ENCODE measurements around the gene TRAK1. TPM values are rescaled to one million over a fixed set of nuclear protein-coding genes. Genes with fewer than 3 reads are reported as not detected.
A peak's percentile ranks its signal among the peaks of the same experiment; 100 is the strongest.

Gene TRAK1
- total RNA-seq, 2 experiments from 2014 or later: 23.7 to 24.1 TPM

DNA sequence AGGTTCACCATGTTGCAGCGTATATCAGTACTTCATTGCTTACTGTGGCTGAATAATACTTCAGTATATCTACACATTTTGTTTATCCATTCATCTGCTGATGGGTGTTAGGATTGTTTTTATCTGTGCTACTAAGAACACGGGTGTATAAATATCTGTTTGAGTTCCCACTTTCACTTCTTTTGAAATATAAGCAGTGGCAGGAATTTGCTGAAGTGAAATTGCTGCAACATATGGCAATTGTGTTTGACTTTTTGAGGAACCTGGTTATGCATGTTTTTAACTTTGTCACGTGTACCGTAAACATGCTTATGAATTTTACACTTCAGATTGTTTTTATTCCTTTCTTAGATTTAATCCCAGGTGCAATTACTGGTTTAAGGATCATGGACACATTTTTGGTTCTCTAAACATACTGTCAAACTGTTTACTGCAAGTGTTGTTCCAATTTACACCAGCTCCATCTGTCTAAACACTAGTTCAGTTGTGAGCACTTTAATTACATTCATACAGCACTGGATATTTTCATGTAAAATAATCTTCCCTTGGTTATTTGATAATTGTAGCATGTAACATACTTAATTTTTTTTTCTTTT is 23.1 kb downstream of the TRAK1 start:
- CTCF ChIA-PET: no interaction called here
- no peaks in the 10 kb centered on the region for H3K27me3 Mint-ChIP-seq

DNA sequence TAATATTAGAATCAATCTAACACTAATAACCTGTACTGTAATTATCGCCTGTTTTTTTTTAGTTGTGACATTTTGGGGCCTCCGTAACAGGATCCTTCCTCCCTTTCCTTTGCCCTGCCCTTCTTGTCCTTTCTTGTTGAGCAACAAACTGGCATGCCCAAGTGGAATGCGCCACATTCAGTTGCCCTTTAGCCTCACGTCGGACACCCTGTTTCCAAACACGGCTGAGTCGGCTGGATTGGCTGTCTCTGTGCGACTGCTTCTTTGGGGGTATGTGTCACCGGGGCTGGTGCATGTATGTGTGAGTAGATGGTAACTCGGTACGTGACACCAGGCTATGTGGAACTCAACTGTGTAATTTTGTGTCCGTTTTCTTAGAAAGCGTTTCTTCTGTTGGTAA is 24.1 kb downstream of the TRAK1 start:
- H3K27me3 Mint-ChIP-seq: no peaks in the 10 kb centered on the region
- H3K36me3 Mint-ChIP-seq (ENCODE audit: low read depth): no peaks in the 10 kb centered on the region
- CTCF ChIA-PET: no interaction called here
- no peaks in the 10 kb centered on the region for H3K9me3 Mint-ChIP-seq
- peaks cover 23% of the 10 kb centered on the region for H3K4me1 Mint-ChIP-seq
- POLR2A ChIA-PET: no interaction called here
- no peak overlapping the region for H3K27ac Mint-ChIP-seq
- DNase-seq: no peak
- no peak overlapping the region for H3K4me3 Mint-ChIP-seq

More for the DNA sequence above, 23.1 kb downstream of the TRAK1 start:
- POLR2A ChIA-PET: no interaction called here
- Mint-ChIP-seq H3K9me3 (no peaks in the 10 kb centered on the region), H3K4me1 (peaks cover 16% of the 10 kb centered on the region), H3K27ac (no peak overlapping the region), H3K4me3 (no peak overlapping the region), H3K36me3 (ENCODE audit: low read depth) (no peaks in the 10 kb centered on the region)
- no peak for DNase-seq

DNA sequence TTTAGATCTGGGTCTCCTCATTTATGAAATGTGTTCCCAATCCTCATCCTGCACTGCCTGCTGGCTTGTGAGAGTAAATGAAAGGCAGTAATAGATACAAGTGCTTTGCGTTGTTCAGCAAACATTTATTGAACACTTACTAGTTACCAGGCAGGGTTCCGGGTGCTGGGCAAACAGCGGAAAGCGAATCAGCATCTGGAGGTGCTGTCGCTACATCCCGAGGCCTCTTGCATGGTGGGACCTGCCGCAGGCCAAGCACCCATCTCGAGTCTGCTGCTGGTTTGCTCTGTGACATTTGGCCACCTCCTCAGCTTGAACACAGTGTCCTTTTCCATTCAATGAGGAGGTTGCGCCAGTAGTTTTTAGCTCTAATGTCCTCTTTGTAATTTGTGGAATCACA is 24.8 kb downstream of the TRAK1 start:
- peaks cover 26% of the 10 kb centered on the region for H3K4me1 Mint-ChIP-seq
- H3K36me3 Mint-ChIP-seq (ENCODE audit: low read depth): no peaks in the 10 kb centered on the region
- H3K9me3 Mint-ChIP-seq: no peaks in the 10 kb centered on the region
- H3K4me3 Mint-ChIP-seq: no peak overlapping the region
- CTCF ChIA-PET: no interaction called here
- POLR2A ChIA-PET: no interaction called here
- DNase-seq: no peak
- no peaks in the 10 kb centered on the region for H3K27me3 Mint-ChIP-seq
- H3K27ac Mint-ChIP-seq: no peak overlapping the region

DNA sequence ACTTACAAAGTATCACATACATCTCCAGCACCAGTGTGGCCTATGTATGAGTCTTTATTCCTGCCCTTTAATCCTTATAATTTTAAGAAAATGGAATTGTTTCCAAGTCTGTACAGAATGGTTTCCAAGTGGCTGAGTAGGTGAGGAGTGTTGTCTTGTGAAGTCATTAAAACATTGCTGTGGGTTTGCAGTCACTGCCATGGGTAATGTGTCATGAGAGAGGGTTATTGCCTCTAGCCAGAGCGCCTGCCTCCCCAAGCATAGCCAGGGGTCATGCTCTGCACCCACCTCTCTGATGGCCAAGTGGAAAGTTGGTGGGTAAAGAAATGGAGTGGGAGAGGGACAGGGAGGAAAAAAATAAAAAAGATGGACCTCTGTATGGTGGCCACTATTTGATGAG is 25.3 kb downstream of the TRAK1 start:
- Mint-ChIP-seq H3K27ac (no peak overlapping the region), H3K27me3 (no peaks in the 10 kb centered on the region), H3K36me3 (ENCODE audit: low read depth) (no peaks in the 10 kb centered on the region), H3K4me3 (no peak overlapping the region), H3K9me3 (no peaks in the 10 kb centered on the region), H3K4me1 (peaks cover 27% of the 10 kb centered on the region)
- POLR2A ChIA-PET: no interaction called here
- CTCF ChIA-PET: no interaction called here
- DNase-seq: no peak

DNA sequence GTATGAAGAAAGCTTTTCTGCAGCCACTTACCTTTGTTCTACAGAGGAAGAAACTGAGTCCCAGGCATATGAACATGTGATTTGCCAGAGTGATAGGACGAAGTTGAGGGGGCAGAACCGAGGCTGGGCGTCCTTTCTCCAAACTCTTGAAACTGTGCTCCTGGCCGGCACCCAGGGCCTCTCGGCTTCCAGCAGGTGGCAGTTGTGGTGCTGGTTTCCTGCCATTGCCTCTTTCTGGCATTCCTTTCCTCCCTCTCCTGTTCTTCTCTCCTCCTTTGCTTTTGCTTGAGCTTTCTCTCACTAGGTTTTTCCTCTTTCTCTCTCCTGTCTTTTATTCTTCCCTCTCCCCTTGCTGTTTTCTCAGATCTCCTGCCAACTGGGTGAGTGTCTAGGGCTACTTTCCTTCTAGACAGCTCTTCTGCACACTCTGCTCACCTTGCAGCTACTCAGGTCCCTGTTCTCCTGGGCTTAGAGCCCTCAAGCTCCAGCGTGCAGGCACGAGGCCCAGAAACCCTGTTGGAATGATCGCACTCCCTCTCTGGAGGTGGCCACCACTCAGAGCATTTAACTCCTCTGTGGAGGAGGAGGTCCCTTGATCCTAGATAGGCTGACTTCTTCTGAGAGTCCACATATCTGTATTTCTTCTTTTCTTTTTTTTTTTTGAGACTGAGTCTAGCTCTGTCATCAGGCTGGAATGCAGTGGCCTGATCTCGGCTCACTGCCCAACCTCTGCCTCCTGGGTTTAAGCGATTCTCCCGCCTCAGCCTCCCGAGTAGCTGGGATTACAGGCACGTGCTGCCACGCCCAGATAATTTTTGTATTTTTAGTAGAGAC is 26.2 kb downstream of the TRAK1 start:
- Mint-ChIP-seq H3K4me3 (no peak overlapping the region), H3K9me3 (no peaks in the 10 kb centered on the region), H3K4me1 (peaks cover 29% of the 10 kb centered on the region), H3K27ac (no peak overlapping the region), H3K36me3 (ENCODE audit: low read depth) (no peaks in the 10 kb centered on the region), H3K27me3 (no peaks in the 10 kb centered on the region)
- ChIA-PET CTCF (interaction anchor here (1.6 kb wide), 1 partner anchor 74 kb away, joined by 5 read pairs; no protein-coding TSS in a partner anchor), POLR2A (interaction anchor here (0.6 kb wide), 1 partner anchor 838 kb away, joined by 4 read pairs; no protein-coding TSS in a partner anchor)
- DNase-seq: no peak

DNA sequence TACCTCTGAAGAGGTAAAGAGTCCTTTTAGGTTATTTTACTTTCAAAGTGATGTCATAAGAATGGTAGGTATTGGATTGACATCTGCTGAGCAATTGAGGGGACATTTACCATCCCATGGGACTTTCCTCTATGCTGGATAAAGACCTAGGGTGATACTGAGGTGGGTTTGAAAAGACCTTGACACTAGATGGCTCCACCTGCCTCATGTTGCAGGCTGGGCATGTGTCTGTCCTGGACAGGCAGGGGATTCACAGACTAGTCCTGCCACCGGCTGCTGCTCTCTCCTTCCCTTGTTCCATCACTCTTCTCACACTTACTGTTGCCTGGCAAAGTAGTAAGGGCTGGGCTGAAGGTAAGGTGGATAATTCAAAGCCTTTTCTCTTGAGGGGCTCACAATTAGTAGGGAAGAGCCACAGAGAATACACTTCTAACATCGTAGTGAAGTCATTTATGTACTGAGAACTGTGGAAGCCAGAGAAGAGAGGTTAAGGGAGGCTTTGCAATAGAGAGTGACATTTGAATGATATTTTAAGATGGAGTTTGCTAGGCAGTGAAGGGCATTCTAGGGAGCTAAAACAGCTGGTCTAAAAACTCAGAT is 27.7 kb downstream of the TRAK1 start:
- Mint-ChIP-seq H3K4me1 (peaks cover 42% of the 10 kb centered on the region), H3K27me3 (no peaks in the 10 kb centered on the region), H3K36me3 (ENCODE audit: low read depth) (no peaks in the 10 kb centered on the region), H3K27ac (peak overlapping the region; percentile 4), H3K9me3 (no peaks in the 10 kb centered on the region), H3K4me3 (no peak overlapping the region)
- peak; percentile 38 for DNase-seq
- CTCF ChIA-PET: no interaction called here
- POLR2A ChIA-PET: no interaction called here

DNA sequence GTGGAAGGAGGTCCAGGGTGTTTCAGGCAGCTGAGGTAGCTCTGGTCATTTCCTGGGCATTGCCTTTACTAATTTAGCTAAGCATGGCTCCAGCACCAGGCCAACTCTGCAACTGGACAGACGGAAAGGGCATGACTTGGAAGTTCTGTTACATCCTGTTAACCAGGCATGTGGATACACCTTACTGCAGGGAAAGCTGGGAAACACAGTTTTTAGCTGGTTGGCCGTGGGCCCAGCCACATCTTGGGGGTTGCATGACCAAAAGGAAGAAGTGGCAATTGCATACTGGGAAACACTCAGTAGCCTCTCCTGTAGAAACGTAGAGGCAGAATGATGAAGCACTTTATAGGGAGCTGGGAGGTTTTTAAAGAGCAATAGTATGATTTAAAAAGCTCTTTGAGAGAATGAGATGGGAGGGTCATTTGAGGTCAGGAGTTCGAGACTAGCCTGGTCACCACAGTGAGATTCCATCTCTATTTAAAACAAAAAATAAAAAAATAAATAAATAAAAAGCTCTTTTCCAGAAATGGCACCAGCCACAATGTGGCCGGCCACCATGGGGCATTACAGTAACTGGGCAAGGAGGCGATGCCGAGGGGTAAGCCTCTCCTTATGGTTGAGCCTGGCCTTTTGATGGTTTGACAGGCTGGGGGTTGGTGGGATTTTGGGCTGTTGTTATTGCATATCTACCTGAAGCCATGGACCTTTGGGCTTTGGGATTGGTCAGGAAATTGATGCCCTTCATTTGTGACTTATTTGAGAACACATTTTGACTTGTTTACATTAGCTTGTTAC is 28.6 kb downstream of the TRAK1 start:
- DNase-seq: no peak
- POLR2A ChIA-PET: no interaction called here
- peak overlapping the region; percentile 63 for H3K27ac Mint-ChIP-seq
- no peaks in the 10 kb centered on the region for H3K9me3 Mint-ChIP-seq
- peaks cover 40% of the 10 kb centered on the region for H3K4me1 Mint-ChIP-seq
- H3K4me3 Mint-ChIP-seq: no peak overlapping the region
- CTCF ChIA-PET: interaction anchor here (0.7 to 1.4 kb wide), 2 partner anchors 53 to 74 kb away, joined by 3 read pairs; no protein-coding TSS in a partner anchor
- H3K27me3 Mint-ChIP-seq: no peaks in the 10 kb centered on the region
- no peaks in the 10 kb centered on the region for H3K36me3 Mint-ChIP-seq (ENCODE audit: low read depth)

DNA sequence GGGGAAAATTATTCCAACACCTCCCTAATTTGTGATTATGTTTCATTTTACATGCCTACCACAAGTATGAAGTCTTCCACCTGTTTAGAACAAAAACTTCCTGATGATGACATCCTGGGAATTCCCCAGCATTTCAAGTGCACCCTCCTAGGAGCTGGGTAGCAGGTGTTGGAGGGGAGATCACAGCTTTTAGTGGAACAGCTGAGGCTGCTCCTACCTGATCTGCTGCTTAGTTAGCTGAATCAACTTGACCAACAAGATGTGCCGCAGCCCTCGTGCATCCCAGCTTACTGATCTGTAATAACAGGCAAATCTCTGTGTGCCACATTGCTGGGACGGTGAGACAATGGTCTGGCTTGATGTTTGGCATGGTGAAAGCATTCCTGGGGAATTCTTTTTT is 29.7 kb downstream of the TRAK1 start:
- CTCF ChIA-PET: interaction anchor here (0.6 kb wide), 2 partner anchors 9 to 20 kb away, joined by 3 read pairs; no protein-coding TSS in a partner anchor
- Mint-ChIP-seq H3K36me3 (ENCODE audit: low read depth) (peaks cover 7% of the 10 kb centered on the region), H3K9me3 (no peaks in the 10 kb centered on the region), H3K27ac (no peak overlapping the region), H3K4me1 (peaks cover 40% of the 10 kb centered on the region), H3K4me3 (no peak overlapping the region), H3K27me3 (no peaks in the 10 kb centered on the region)
- POLR2A ChIA-PET: no interaction called here
- DNase-seq: no peak

DNA sequence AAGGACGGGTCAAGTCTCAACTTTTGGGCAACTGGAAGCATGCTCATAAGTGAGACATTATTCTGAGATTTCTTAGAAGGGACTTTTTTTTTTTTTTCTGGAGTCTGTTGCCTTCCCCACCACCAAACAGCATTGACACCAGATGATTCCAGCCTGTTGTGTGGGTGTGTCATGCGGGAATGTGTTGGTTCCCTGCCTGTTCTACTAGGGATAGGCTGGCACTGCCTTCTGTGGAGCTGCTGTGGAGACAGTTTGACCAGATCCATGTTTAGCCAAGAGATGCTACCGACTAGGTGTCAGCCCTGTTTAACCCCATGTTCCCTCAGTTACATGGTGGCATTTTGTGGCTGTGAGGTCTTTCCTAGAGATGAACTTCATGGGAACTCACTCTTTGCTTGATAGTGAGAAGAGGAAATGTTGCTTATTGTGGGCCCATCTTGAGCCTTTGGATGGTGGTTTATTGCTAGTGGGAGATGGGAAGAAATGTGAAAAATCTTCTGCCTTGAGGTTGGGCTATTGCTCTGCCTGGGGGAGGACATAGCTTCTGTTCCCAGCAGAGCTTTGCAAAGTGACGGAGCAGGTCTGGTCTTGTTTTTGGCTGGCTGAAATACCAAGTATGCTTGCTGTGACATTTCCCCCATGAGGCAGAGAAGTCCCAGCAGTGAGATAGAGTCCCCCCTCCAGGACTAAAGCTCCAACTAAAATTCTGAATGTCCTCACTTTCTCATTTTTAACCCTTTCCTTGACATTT is 31.3 kb downstream of the TRAK1 start:
- no peak overlapping the region for H3K4me3 Mint-ChIP-seq
- H3K27me3 Mint-ChIP-seq: no peaks in the 10 kb centered on the region
- DNase-seq: no peak
- H3K36me3 Mint-ChIP-seq (ENCODE audit: low read depth): peaks cover 13% of the 10 kb centered on the region
- peaks cover 33% of the 10 kb centered on the region for H3K4me1 Mint-ChIP-seq
- H3K9me3 Mint-ChIP-seq: no peaks in the 10 kb centered on the region
- POLR2A ChIA-PET: no interaction called here
- CTCF ChIA-PET: no interaction called here
- H3K27ac Mint-ChIP-seq: no peak overlapping the region

DNA sequence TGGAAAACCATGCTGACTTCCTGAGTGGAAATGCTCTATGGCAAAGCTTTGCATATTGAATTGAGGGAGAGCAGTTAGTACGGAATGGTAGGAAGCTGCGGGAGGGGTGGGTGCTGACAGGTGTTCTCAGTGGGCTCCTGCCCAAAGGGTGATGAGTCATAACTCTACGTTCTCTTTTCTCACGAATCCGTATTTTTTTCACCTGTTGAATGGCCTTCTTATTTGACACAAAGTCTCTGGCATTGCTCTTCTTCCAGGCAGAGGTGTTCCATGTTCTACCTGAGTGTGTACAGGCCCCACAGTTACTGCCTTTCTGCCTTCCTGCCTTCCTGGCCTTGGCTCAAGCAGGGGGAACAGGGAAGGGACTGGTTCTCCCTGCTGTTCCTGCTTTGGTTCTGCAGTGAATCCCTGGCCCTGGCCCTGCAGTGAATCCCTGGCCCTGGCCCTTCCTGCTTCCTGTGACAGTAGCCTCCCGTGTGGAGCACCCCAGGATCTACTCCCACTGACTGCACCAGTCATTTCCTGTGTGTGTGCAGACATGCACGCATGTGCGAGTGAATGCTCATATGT is 31.9 kb downstream of the TRAK1 start:
- H3K27ac Mint-ChIP-seq: no peak overlapping the region
- no peak overlapping the region for H3K4me3 Mint-ChIP-seq
- ChIA-PET POLR2A (no interaction called here), CTCF (no interaction called here)
- DNase-seq: no peak
- H3K4me1 Mint-ChIP-seq: peaks cover 33% of the 10 kb centered on the region
- no peaks in the 10 kb centered on the region for H3K27me3 Mint-ChIP-seq
- no peaks in the 10 kb centered on the region for H3K9me3 Mint-ChIP-seq
- H3K36me3 Mint-ChIP-seq (ENCODE audit: low read depth): peaks cover 13% of the 10 kb centered on the region

DNA sequence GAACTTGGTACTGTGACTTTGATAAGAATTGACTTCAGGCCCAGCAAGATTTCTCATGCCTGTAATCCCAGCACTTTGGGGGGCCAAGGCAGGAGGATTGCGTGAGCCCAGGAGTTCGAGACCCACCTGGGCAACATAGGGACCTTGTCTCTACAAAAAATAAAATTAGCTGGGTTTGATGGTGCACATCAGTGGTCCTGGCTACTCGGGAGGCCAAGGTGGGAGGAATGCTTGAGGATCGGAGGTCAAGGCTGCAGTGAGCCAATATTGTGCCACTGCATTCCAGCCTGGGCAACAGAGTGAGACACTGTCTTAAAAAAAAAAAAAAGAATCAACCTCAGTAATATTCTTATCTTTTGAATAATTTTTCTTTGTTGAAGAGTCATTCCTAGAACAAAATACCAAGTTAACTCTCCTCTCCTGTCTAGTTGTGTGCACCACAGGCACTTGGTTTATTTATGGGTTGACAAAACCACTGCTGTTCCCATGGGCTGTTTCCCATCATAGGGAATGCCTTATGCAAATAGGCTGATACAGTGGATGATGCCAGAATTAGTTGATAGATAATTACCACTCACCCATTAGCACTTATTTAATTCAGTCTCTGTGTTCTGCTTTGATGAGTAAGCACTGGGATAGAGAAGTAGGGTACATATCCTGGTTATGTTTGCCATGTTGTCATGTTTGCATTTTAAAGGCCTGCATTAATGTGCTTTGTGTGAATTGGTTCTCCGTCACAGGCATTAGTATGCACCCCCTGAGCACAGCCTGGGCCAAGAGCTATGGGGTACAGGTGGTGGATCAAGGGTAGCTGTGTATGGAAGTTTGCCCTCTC is 32.9 kb downstream of the TRAK1 start:
- CTCF ChIA-PET: interaction anchor here (0.9 to 2.0 kb wide), 2 partner anchors 24 to 320 kb away, joined by 3 to 8 read pairs; no protein-coding TSS in a partner anchor
- Mint-ChIP-seq H3K27me3 (no peaks in the 10 kb centered on the region), H3K27ac (no peak overlapping the region), H3K4me3 (no peak overlapping the region), H3K4me1 (peaks cover 27% of the 10 kb centered on the region), H3K36me3 (ENCODE audit: low read depth) (peaks cover 13% of the 10 kb centered on the region), H3K9me3 (no peaks in the 10 kb centered on the region)
- no peak for DNase-seq
- POLR2A ChIA-PET: no interaction called here

All from activated CD4-positive, alpha-beta T cell treated with anti-CD3 and anti-CD28 coated beads, Interleukin-2, amount 10 ng/mL, durations not matched to agents 7 days and 5 days (primary cell).